Measurements from ENCODE around the gene TRMT2B.
"Not testable (repeated sequence)": the region's sequence is repeated elsewhere in the genome, so short reads cannot be mapped to it uniquely, and the experiment has no call there.

Gene TRMT2B

DNA sequence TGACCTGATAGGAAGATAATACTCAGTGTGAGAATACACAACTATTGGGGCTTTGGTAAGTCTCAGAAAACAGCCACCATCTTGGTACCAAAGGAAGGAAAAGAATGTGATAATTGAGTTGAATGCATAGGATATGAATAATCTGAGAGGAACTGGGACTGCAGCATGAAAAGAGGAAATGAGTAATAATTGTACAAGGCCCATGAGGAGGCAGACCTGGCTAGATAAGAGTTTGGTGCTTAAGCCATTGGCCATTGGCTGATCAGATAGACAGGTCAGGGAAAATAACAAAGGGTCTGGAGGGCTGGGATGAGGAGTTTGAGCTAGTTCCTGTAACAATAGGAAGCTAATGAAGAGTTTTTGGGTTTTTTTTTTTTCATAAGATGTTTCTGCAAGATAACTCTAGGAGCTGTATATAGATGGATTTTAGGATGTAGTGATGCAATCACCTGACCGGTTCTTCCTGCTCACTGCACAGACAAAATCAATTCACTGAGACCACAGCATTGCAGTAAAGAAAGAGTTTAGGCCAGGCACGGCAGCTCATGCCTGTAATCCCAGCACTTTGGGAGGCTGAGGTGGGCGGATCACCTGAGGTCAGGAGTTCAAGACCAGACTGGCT lies 5.3 kb upstream of the TRMT2B start:
- in situ Hi-C loops (cut with HindIII; ENCODE audit: low pct_ligation_motif_present, low sequenced_read_pairs), result no loop called here
- no peak overlapping the region for H3K4me3 ChIP-seq (ENCODE audit: low read depth, low read length)
- H3K27me3 ChIP-seq (replicated peaks), result no peaks in the 10 kb centered on the region
- H3K27ac ChIP-seq, result peak overlapping the region; percentile 66
- DNase-seq, result peak; percentile 64
- TF ChIP-seq, protein P1, sequence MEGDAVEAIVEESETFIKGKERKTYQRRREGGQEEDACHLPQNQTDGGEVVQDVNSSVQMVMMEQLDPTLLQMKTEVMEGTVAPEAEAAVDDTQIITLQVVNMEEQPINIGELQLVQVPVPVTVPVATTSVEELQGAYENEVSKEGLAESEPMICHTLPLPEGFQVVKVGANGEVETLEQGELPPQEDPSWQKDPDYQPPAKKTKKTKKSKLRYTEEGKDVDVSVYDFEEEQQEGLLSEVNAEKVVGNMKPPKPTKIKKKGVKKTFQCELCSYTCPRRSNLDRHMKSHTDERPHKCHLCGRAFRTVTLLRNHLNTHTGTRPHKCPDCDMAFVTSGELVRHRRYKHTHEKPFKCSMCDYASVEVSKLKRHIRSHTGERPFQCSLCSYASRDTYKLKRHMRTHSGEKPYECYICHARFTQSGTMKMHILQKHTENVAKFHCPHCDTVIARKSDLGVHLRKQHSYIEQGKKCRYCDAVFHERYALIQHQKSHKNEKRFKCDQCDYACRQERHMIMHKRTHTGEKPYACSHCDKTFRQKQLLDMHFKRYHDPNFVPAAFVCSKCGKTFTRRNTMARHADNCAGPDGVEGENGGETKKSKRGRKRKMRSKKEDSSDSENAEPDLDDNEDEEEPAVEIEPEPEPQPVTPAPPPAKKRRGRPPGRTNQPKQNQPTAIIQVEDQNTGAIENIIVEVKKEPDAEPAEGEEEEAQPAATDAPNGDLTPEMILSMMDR (IDR thresholded peaks at IDR 0.05; ENCODE audit: low read depth, low read length, missing control alignments), result no peak
- no peaks in the 10 kb centered on the region for H3K36me3 ChIP-seq (replicated peaks)

DNA sequence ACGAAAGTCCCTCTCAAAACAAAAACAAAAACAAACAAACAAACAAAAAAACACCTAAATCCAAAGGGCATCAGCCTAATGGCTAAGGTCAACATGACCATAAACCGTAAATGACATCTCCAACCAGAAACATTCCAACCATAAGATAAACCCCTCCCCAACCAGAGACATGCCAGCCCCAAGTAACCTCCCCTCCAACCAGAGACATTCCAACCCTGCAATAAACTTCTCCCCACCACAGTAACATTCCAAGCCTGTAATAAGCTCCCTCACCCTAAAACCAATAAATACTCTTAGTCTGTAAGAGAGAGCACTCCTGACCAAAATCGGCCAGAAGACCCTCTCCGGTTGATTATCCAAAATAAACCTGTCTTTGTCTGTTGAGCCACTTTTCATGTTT lies 4.6 kb upstream of the TRMT2B start:
- H3K4me3 ChIP-seq (ENCODE audit: low read depth, low read length); H3K27me3 ChIP-seq (replicated peaks); in situ Hi-C loops (cut with HindIII; ENCODE audit: low pct_ligation_motif_present, low sequenced_read_pairs); H3K36me3 ChIP-seq (replicated peaks): not testable (repeated sequence)
- H3K27ac ChIP-seq, result peak overlapping the region; percentile 66
- peak; percentile 3 for DNase-seq

GRCh38 chrX:101051153-101051548 lies 760 bp downstream of the TRMT2B start:
- no peaks in the 10 kb centered on the region for H3K36me3 ChIP-seq (replicated peaks)
- in situ Hi-C loops (cut with HindIII; ENCODE audit: low pct_ligation_motif_present, low sequenced_read_pairs), result no loop called here
- H3K4me3 ChIP-seq (ENCODE audit: low read depth, low read length), result peak overlapping the region; percentile 63
- TF ChIP-seq, protein P1 (IDR thresholded peaks at IDR 0.05; ENCODE audit: low read depth, low read length, missing control alignments), result no peak
- H3K27ac ChIP-seq, result peak overlapping the region; percentile 57
- peak; percentile 1 for DNase-seq
- H3K27me3 ChIP-seq (replicated peaks), result no peaks in the 10 kb centered on the region

DNA sequence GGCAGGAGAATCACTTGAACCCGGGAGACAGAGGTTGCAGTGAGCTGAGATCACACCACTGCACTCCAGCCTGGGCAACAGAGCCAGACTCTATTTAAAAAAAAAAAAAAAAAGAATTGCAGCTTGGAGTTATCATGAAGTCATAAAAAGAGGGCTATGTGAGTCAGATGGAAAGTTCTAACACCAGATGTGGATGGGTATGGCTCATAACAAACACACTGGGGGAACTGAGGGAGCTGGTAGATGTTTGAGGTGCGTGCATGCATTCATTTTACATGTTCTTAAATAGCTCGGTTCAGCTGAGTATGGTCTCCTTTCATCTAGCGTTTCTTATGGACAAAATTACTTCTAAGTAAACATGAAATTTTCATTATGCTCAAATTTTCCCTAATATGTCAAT lies 11.7 kb downstream of the TRMT2B start:
- in situ Hi-C loops (cut with HindIII; ENCODE audit: low pct_ligation_motif_present, low sequenced_read_pairs), result no loop called here
- DNase-seq, result no peak
- H3K27me3 ChIP-seq (replicated peaks), result no peaks in the 10 kb centered on the region
- H3K4me3 ChIP-seq (ENCODE audit: low read depth, low read length), result no peak overlapping the region
- H3K27ac ChIP-seq, result no peak overlapping the region
- no peaks in the 10 kb centered on the region for H3K36me3 ChIP-seq (replicated peaks)
- TF ChIP-seq, protein P1 (IDR thresholded peaks at IDR 0.05; ENCODE audit: low read depth, low read length, missing control alignments), result no peak

GRCh38 chrX:101037231-101037630 lies 14.7 kb downstream of the TRMT2B start:
- Histone ChIP-seq H3K27ac (no peak overlapping the region), H3K27me3 (replicated peaks) (no peaks in the 10 kb centered on the region), H3K36me3 (replicated peaks) (no peaks in the 10 kb centered on the region), H3K4me3 (ENCODE audit: low read depth, low read length) (no peak overlapping the region)
- in situ Hi-C loops (cut with HindIII; ENCODE audit: low pct_ligation_motif_present, low sequenced_read_pairs), result no loop called here
- TF ChIP-seq, protein P1 (IDR thresholded peaks at IDR 0.05; ENCODE audit: low read depth, low read length, missing control alignments), result no peak
- no peak for DNase-seq

- DNase-seq, result no peak
- H3K27me3 ChIP-seq (replicated peaks), result no peaks in the 10 kb centered on the region
- TF ChIP-seq, protein P1 (IDR thresholded peaks at IDR 0.05; ENCODE audit: low read depth, low read length, missing control alignments), result no peak
- H3K4me3 ChIP-seq (ENCODE audit: low read depth, low read length), result no peak overlapping the region
- H3K27ac ChIP-seq, result no peak overlapping the region
- H3K36me3 ChIP-seq (replicated peaks), result no peaks in the 10 kb centered on the region
- in situ Hi-C loops (cut with HindIII; ENCODE audit: low pct_ligation_motif_present, low sequenced_read_pairs), result no loop called here
Observed at GRCh38 chrX:101029665-101030064, 22.2 kb downstream of the TRMT2B start.
